MM.1S (cell line): ENCODE data around the gene CAPZA1.

Experiments
- DNase-seq: peaks from one replicate; pipeline ENCODE4 v3.0.0-alpha.2; 2015
- H2AFZ ChIP-seq: fragments of 300-600 bp; sonication (generic); 2 replicates; pipeline ENCODE4 v1.6.0; 2016; ENCODE audit warnings: antibody characterized with exemption, low read length
- H3F3A ChIP-seq: fragments of 300-600 bp; sonication (generic); 2 replicates; pipeline ENCODE4 v1.6.1; 2016; ENCODE audit warnings: mild to moderate bottlenecking, antibody characterized with exemption, low read length, moderate library complexity, mixed read lengths; ENCODE audit not compliant: insufficient read depth
- H3K27ac ChIP-seq: fragments of 300-600 bp; sonication (generic); 2 replicates; pipeline ENCODE4 v1.5.1; 2016; ENCODE audit warnings: mild to moderate bottlenecking, low read length
- H3K27me3 ChIP-seq: fragments of 300-600 bp; sonication (generic); replicated peaks from 2 replicates; pipeline ENCODE4 v1.6.0; 2016; ENCODE audit warnings: low read length; ENCODE audit not compliant: insufficient read depth
- H3K36me3 ChIP-seq: fragments of 300-600 bp; sonication (generic); replicated peaks from 2 replicates; pipeline ENCODE4 v1.6.1; 2016; ENCODE audit warnings: mild to moderate bottlenecking, low read length, mixed read lengths; ENCODE audit not compliant: insufficient read depth
- H3K4me1 ChIP-seq: fragments of 300-600 bp; sonication (generic); 2 replicates; pipeline ENCODE4 v1.6.1; 2016; ENCODE audit warnings: low read length, mixed read lengths
- H3K4me2 ChIP-seq: fragments of 300-600 bp; sonication (generic); 2 replicates; pipeline ENCODE4 v1.6.0; 2016; ENCODE audit warnings: low read depth, low read length
- H3K4me3 ChIP-seq: fragments of 300-600 bp; sonication (generic); 2 replicates; pipeline ENCODE4 v1.5.1; 2016; ENCODE audit warnings: low read length, mixed read lengths
- H3K79me2 ChIP-seq: fragments of 300-600 bp; sonication (generic); 2 replicates; pipeline ENCODE4 v1.6.1; 2016; ENCODE audit warnings: mixed run types, low read length, mixed read lengths
- H3K9ac ChIP-seq: fragments of 300-600 bp; sonication (generic); 2 replicates; pipeline ENCODE4 v1.6.1; 2016; ENCODE audit warnings: low read length, mixed read lengths
- H3K9me2 ChIP-seq: fragments of 300-600 bp; sonication (generic); replicated peaks from 2 replicates; pipeline ENCODE4 v1.6.1; 2016; ENCODE audit warnings: mild to moderate bottlenecking, low read length, mixed read lengths; ENCODE audit not compliant: insufficient read depth
- H3K9me3 ChIP-seq: fragments of 300-600 bp; sonication (generic); replicated peaks from 2 replicates; pipeline ENCODE4 v1.6.1; 2016; ENCODE audit warnings: mild to moderate bottlenecking, low read length, mixed read lengths; ENCODE audit not compliant: insufficient read depth
- H4K20me1 ChIP-seq: fragments of 300-600 bp; sonication (generic); 2 replicates; pipeline ENCODE4 v1.6.1; 2016; ENCODE audit warnings: mild to moderate bottlenecking, low read length, moderate library complexity, mixed read lengths; ENCODE audit not compliant: insufficient read depth
- EZH2 ChIP-seq: fragments of 300-600 bp; sonication (generic); optimal IDR thresholded peaks from 2 replicates; pipeline ENCODE3; 2017; ENCODE audit warnings: low read depth, mild to moderate bottlenecking, antibody characterized with exemption, low read length, mixed read lengths
- EZH2phosphoT487 ChIP-seq: fragments of 300-600 bp; sonication (generic); IDR thresholded peaks from 2 replicates; pipeline ENCODE4 v1.6.1; 2018; ENCODE audit warnings: antibody characterized with exemption, low read length
- TF ChIP-seq, protein P1 (sequence below): fragments of 300-600 bp; sonication (generic); IDR thresholded peaks from 2 replicates; pipeline ENCODE4 v1.5.1; 2016; ENCODE audit warnings: antibody characterized with exemption, low read length, mixed read lengths

Gene CAPZA1

DNA sequence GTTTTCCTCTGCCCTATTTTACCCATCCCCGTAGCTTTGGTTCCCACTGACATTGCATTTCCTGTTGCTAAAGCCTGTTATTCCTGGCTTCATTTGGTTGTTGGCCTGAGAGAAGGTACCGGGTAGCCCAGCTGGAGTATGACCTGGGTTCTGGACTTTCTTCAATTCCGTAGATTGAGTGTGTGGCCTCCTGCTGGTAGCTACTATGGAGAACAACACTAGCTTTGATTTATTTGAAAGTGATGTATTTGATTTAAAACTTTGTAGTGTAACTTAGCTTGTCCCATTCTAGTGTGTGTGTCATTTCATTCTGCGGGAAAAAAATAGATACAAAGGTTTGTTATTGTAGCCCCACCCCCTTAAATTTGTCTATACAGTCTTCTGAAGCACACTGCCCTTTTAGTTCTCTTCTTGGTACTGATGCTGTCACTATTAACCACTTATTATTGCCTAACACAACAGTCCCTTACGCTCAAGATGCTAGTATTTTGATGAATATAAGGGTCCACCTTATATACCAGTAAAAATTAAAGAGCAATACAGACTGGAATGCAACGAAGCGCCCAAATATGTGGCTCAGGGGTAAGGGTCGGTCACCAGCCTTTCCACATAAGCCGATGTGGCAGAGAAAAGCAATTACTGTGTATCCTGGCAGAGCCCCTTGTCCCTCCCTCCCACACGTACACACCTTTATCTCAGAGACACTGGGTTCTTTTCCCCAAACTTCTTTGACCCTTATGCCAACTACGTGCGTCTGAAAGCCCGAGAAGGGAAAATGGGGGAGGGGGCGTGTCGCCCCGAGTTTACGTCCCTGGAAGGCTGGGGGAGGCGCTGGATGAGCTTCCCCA is 54.2 kb downstream of the CAPZA1 start:
- Histone ChIP-seq H3K79me2 (no peaks in the 10 kb centered on the region), H3K4me2 (peak overlapping the region; percentile 86), H3K9me3 (no peaks in the 10 kb centered on the region), H2AFZ (no peak overlapping the region), H3K36me3 (no peaks in the 10 kb centered on the region; the same call in 1 of the 2 replicates), H3F3A (peaks cover 13% of the 10 kb centered on the region; the same call in 1 of the 2 replicates), H3K4me3 (peak overlapping the region; percentile 71), H3K9ac (peak overlapping the region; percentile 50; the same call in 1 of the 2 replicates), H3K4me1 (no peaks in the 10 kb centered on the region), H3K27ac (no peak overlapping the region; the same call in 1 of the 2 replicates), H3K9me2 (no peaks in the 10 kb centered on the region), H4K20me1 (no peaks in the 10 kb centered on the region), H3K27me3 (no peaks in the 10 kb centered on the region)
- TF ChIP-seq EZH2phosphoT487: no peak
- TF ChIP-seq, protein P1, sequence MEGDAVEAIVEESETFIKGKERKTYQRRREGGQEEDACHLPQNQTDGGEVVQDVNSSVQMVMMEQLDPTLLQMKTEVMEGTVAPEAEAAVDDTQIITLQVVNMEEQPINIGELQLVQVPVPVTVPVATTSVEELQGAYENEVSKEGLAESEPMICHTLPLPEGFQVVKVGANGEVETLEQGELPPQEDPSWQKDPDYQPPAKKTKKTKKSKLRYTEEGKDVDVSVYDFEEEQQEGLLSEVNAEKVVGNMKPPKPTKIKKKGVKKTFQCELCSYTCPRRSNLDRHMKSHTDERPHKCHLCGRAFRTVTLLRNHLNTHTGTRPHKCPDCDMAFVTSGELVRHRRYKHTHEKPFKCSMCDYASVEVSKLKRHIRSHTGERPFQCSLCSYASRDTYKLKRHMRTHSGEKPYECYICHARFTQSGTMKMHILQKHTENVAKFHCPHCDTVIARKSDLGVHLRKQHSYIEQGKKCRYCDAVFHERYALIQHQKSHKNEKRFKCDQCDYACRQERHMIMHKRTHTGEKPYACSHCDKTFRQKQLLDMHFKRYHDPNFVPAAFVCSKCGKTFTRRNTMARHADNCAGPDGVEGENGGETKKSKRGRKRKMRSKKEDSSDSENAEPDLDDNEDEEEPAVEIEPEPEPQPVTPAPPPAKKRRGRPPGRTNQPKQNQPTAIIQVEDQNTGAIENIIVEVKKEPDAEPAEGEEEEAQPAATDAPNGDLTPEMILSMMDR: peak; percentile 35
- DNase-seq: peak; percentile 31

- Histone ChIP-seq H3K4me1 (no peaks in the 10 kb centered on the region), H3K27ac (no peak within 1 kb of the TSS; the same call in 1 of the 2 replicates), H3K4me2 (peak within 1 kb of the TSS; percentile 86), H4K20me1 (no peaks in the 10 kb centered on the region), H3K4me3 (peak within 1 kb of the TSS; percentile 71), H3K27me3 (no peaks in the 10 kb centered on the region), H3K9me2 (no peaks in the 10 kb centered on the region), H2AFZ (peak within 1 kb of the TSS; percentile 38), H3K9me3 (no peaks in the 10 kb centered on the region), H3K36me3 (no peaks in the 10 kb centered on the region; the same call in 1 of the 2 replicates), H3K9ac (peak within 1 kb of the TSS; percentile 50; the same call in 1 of the 2 replicates), H3K79me2 (no peaks in the 10 kb centered on the region), H3F3A (peaks cover 13% of the 10 kb centered on the region; the same call in 1 of the 2 replicates)
- TF ChIP-seq EZH2: no peak
- TF ChIP-seq, protein P1: no peak
- TF ChIP-seq EZH2phosphoT487: no peak
- peak; percentile 45 for DNase-seq
These were observed 54.9 kb downstream of the CAPZA1 start, which contains the start of gene MOV10 for GRCh38 chr1:112674440-112674985. TSS of gene MOV10 (plus strand) at chr1:112674659. CDS start at chr1:112674913, 254 bp downstream.

DNA sequence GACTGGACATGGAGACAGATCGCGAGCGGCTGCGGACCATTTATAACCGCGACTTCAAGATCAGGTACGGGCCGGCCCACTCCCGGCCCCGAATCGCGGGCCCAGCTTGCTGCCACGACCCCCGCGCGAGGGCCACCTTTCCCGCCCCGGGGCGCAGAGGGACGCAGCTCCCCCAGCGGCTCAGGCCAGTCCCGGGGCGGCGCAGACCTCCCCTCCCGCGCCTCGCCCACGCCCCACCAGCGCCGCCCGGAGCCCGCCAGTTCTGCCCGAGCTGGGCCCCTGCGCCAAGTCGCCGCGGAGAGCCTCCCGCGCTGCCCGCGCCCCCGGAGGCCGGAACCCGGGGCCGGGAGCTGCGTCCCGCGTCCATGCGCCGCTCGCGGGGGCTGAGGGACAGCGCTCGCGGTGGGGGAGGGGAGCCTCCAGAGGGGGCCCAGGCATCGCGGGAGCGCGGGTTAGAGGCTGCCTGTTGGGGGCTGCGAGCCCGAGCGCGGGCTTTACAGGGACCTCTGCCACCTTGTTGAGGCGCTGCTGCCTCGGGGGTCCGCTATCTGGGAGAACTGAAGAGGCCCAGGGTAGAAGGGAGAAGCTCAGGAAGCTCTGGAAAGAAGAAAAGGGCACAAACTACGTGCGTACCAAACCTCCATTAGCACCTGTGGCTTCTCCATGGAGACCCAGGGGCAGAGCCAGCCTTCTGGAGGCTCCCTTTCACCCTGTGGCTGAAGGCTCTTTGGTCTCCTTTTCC is 55.5 kb downstream of the CAPZA1 start:
- H3K4me1 ChIP-seq: no peaks in the 10 kb centered on the region

More for the DNA sequence above, 55.5 kb downstream of the CAPZA1 start:
- no peaks in the 10 kb centered on the region for H4K20me1 ChIP-seq
- H3K9me3 ChIP-seq: no peaks in the 10 kb centered on the region
- no peak for DNase-seq
- peak overlapping the region; percentile 86; the same call in 1 of the 2 replicates for H3K4me2 ChIP-seq
- no peaks in the 10 kb centered on the region; the same call in 1 of the 2 replicates for H3K36me3 ChIP-seq
- H3K79me2 ChIP-seq: no peaks in the 10 kb centered on the region
- TF ChIP-seq EZH2phosphoT487 (no peak), EZH2 (no peak)
- TF ChIP-seq, protein P1: no peak
- H3K27ac ChIP-seq: no peak overlapping the region
- H3K9me2 ChIP-seq: no peaks in the 10 kb centered on the region
- H3K4me3 ChIP-seq: peak overlapping the region; percentile 71
- H2AFZ ChIP-seq: peak overlapping the region; percentile 38
- peaks cover 13% of the 10 kb centered on the region; the same call in 1 of the 2 replicates for H3F3A ChIP-seq
- peak overlapping the region; percentile 50; the same call in 1 of the 2 replicates for H3K9ac ChIP-seq
- no peaks in the 10 kb centered on the region for H3K27me3 ChIP-seq
